Measurements from ENCODE around the gene CPS1. TPM values are rescaled to one million over a fixed set of nuclear protein-coding genes. Genes with fewer than 3 reads are reported as not detected.

CPS1 gene
- total and polyA plus RNA-seq, 10 donors, result 0.30 to 8.1 (median 3.2) TPM

DNA sequence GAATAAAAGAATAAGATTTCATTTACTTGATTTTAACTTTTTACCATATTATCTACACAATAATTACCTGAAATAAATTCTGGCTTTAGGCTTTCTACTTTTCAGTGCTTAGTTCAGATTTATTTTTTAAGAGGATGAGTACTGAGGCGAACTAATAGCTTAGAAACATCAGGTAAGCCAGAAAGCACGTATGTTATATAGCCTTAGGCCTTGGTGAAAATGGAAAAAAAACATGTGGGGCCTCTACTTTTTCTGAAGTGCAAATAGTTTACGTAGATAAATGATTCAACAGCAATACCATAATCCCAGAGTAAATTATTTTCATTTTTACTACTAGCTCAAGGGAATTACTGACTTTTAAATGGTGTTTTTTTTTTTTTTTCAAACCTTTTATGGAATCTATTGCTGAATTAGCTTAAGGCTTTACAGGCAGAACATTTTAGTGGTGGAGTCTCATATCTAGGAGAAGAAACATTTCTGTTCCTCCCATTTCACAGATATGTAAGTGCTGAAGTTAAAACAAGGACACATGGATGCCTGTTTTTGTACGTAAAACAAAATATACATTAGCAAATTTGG, 6.2 kb downstream of the CPS1 start:
- TF ChIP-seq, protein P1, sequence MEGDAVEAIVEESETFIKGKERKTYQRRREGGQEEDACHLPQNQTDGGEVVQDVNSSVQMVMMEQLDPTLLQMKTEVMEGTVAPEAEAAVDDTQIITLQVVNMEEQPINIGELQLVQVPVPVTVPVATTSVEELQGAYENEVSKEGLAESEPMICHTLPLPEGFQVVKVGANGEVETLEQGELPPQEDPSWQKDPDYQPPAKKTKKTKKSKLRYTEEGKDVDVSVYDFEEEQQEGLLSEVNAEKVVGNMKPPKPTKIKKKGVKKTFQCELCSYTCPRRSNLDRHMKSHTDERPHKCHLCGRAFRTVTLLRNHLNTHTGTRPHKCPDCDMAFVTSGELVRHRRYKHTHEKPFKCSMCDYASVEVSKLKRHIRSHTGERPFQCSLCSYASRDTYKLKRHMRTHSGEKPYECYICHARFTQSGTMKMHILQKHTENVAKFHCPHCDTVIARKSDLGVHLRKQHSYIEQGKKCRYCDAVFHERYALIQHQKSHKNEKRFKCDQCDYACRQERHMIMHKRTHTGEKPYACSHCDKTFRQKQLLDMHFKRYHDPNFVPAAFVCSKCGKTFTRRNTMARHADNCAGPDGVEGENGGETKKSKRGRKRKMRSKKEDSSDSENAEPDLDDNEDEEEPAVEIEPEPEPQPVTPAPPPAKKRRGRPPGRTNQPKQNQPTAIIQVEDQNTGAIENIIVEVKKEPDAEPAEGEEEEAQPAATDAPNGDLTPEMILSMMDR (IDR thresholded peaks at IDR 0.05 in 8 of 11, conservative IDR thresholded peaks at IDR 0.05 in 3 of 11), result no peak
- TF ChIP-seq POLR2A (IDR thresholded peaks at IDR 0.05) (no peak), POLR2AphosphoS5 (IDR thresholded peaks at IDR 0.05) (no peak)
- Histone ChIP-seq H3K27ac (no peak overlapping the region), H3K4me1 (no peaks in the 10 kb centered on the region), H3K4me3 (no peak overlapping the region), H3K9me3 (no peaks in the 10 kb centered on the region), H3K27me3 (replicated peaks in 1 of 7) (no peaks in the 10 kb centered on the region), H3K36me3 (no peaks in the 10 kb centered on the region)
- intact Hi-C loops (cut with DNase I; ENCODE audit: low total_unique reads), result no loop called here
- 86 to 91% (median 89%) methylated on average over 4 of the region's 4 CpGs for WGBS, 5 donors
- no peak for DNase-seq

DNA sequence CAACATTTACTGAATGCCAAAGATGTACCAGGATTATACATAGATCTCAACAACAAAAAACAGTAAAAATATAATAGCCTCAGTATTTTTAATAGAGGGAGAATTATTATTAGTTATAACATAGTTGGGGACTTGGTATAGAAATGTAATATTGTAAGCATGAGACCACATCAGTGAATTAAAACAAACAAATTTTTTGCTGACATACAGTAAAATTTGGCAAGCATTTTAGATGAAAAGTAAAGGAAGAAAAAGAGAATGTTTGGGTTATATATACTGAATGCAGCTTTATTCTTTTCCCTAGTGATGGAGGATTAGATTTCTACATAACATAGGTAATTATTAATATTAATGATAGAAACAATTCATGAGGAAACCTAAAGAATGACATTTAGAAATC, 10.9 kb downstream of the CPS1 start:
- Histone ChIP-seq H3K27ac (no peak overlapping the region), H3K36me3 (no peaks in the 10 kb centered on the region), H3K9me3 (no peaks in the 10 kb centered on the region), H3K27me3 (replicated peaks in 1 of 7) (no peaks in the 10 kb centered on the region), H3K4me1 (no peaks in the 10 kb centered on the region), H3K4me3 (no peak overlapping the region)
- DNase-seq, result no peak
- no peak for TF ChIP-seq POLR2AphosphoS5 (IDR thresholded peaks at IDR 0.05)
- TF ChIP-seq, protein P1 (IDR thresholded peaks at IDR 0.05 in 8 of 11, conservative IDR thresholded peaks at IDR 0.05 in 3 of 11), result no peak
- TF ChIP-seq POLR2A (IDR thresholded peaks at IDR 0.05), result no peak
- intact Hi-C loops (cut with DNase I; ENCODE audit: low total_unique reads), result no loop called here

DNA sequence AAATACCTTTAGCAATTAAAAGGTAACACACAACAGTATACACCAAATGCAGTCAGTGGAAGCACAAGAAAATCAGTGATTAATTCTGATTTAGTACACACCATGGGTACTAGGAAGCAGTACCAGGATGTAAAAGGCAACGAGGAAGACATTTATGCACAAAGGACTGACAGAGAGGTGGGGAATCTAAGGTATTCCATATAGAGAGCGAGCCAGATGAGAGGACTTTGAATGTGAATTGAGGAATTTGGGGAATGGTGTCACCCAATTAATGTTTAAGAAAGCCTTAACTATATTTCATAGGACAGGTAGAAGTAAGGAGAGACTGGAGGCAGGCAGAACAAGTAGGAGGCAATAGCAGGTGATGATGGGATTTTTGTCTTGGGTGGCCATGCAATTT, 11.7 kb downstream of the CPS1 start:
- intact Hi-C loops (cut with DNase I; ENCODE audit: low total_unique reads), result no loop called here
- DNase-seq, result no peak
- 64 to 79% (median 71%) methylated on average over 2 of the region's 2 CpGs for WGBS, 5 donors

DNA sequence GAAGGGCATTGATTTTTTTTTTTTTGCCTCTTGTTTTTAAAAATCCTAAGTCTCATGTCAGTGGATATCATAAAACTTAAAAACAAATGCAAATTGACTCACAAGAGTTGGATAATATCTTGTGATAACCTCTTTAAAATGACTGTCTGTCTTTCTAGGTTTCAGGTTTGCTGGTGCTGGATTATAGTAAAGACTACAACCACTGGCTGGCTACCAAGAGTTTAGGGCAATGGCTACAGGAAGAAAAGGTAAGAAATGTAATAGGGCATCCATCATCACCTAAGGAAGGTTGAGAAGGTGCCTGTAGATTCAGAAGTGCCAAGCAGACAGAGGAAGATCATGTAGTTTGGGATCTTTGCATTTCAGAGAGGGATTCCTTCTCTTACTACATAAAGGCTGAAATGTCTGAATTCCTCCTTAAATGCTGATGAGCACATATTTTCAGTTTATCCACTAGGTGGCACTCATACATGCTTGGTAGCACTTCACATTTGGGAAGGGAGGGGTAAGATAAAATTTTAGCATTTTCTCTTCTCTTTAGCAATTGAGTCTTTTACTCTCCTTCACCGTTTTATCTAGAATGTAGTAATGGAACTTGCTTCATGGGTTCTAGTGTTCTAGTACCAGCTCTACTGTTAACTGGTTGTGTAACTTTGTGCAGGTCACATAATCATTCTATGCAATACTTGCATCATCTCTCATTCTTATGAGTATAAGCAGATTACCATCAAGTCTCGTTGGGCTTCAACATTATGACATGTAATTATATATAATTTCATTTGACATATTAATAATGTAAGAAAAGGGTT, 21.1 kb downstream of the CPS1 start:
- Histone ChIP-seq H3K9me3 (no peaks in the 10 kb centered on the region), H3K4me1 (no peaks in the 10 kb centered on the region), H3K27ac (no peak overlapping the region), H3K27me3 (replicated peaks in 1 of 7) (no peaks in the 10 kb centered on the region), H3K36me3 (no peaks in the 10 kb centered on the region), H3K4me3 (no peak overlapping the region)
- TF ChIP-seq POLR2A (IDR thresholded peaks at IDR 0.05), result no peak
- TF ChIP-seq, protein P1 (IDR thresholded peaks at IDR 0.05 in 8 of 11, conservative IDR thresholded peaks at IDR 0.05 in 3 of 11), result peak in 8 of 11 experiments; percentile 33 to 70 (median 62)
- 22 to 45% (median 34%) methylated on average over 2 of the region's 2 CpGs for WGBS, 5 donors
- DNase-seq, result no peak
- intact Hi-C loops (cut with DNase I; ENCODE audit: low total_unique reads), result no loop called here

More for the DNA sequence above, 11.7 kb downstream of the CPS1 start:
- H3K9me3 ChIP-seq, result no peaks in the 10 kb centered on the region
- no peak overlapping the region for H3K27ac ChIP-seq
- H3K36me3 ChIP-seq, result no peaks in the 10 kb centered on the region
- H3K4me1 ChIP-seq, result no peaks in the 10 kb centered on the region
- H3K27me3 ChIP-seq (replicated peaks in 1 of 7), result no peaks in the 10 kb centered on the region
- TF ChIP-seq, protein P1 (IDR thresholded peaks at IDR 0.05 in 8 of 11, conservative IDR thresholded peaks at IDR 0.05 in 3 of 11), result no peak
- no peak for TF ChIP-seq POLR2A (IDR thresholded peaks at IDR 0.05)
- no peak for TF ChIP-seq POLR2AphosphoS5 (IDR thresholded peaks at IDR 0.05)
- no peak overlapping the region for H3K4me3 ChIP-seq
